H1 (cell line): ENCODE data around the gene RPTOR. TPM values are rescaled to one million over a fixed set of nuclear protein-coding genes. Genes with fewer than 3 reads are reported as not detected.

Experiments used
- ATF2 ChIP-seq: IDR thresholded peaks from 2 replicates; pipeline ENCODE4 v1.6.1; 2012; ENCODE audit warnings: low read length, inconsistent platforms
- CHD7 ChIP-seq: fragments of 300-600 bp; sonication (generic); IDR thresholded peaks from 2 replicates; pipeline ENCODE4 v1.7.1; 2012; ENCODE audit warnings: low read length, moderate library complexity, mild to moderate bottlenecking, inconsistent platforms; ENCODE audit not compliant: insufficient replicate concordance
- CTBP2 ChIP-seq: IDR thresholded peaks from 2 replicates; pipeline ENCODE4 v1.7.0; 2011; ENCODE audit warnings: borderline replicate concordance, mild to moderate bottlenecking, moderate library complexity, mixed read lengths, low read length; ENCODE audit not compliant: insufficient read depth, insufficient read length
- EZH2 ChIP-seq: fragments of 200-600 bp; sonication (generic); IDR thresholded peaks from 2 replicates; pipeline ENCODE4 v1.7.1; 2012; ENCODE audit warnings: low read depth, mild to moderate bottlenecking, moderate library complexity, low read length, inconsistent platforms; ENCODE audit not compliant: severe bottlenecking
- GTF2F1 ChIP-seq: IDR thresholded peaks from 2 replicates; pipeline ENCODE4 v1.6.1; 2012; ENCODE audit warnings: low read depth, low read length, improper control_type of control experiment, borderline replicate concordance
- MAFK ChIP-seq: IDR thresholded peaks from 2 replicates; pipeline ENCODE4 v1.6.1; 2012; ENCODE audit warnings: low read depth, mild to moderate bottlenecking, improper control_type of control experiment, low read length
- POU5F1 ChIP-seq: IDR thresholded peaks from 2 replicates; pipeline ENCODE4 v1.6.1; 2011; ENCODE audit warnings: low read depth, mild to moderate bottlenecking, low read length, moderate library complexity
- SP1 ChIP-seq: IDR thresholded peaks from 2 replicates; pipeline ENCODE4 v1.6.1; 2011; ENCODE audit warnings: low read depth, low read length
- SP4 ChIP-seq: IDR thresholded peaks from 2 replicates; pipeline ENCODE4 v1.6.1; 2012; ENCODE audit warnings: low read length, inconsistent platforms
- ZNF274 ChIP-seq: IDR thresholded peaks from 2 replicates; pipeline ENCODE4 v1.7.0; 2012; ENCODE audit warnings: low read length, borderline replicate concordance; ENCODE audit errors: extremely low read depth
- polyA plus RNA-seq, 7 experiments: library from polyadenylated mRNA; depleted of rRNA in 3 of 7; stranded (reverse) in 5 of 7; unstranded in 2 of 7; fragments of >200 nt in 5 of 7; fragments of 200-250 nt in 2 of 7; gene quantifications; 1 replicate in 5 of 7; 2 replicates in 1 of 7; 4 replicates in 1 of 7; pipeline versions ENCODE4 v1.2.1 to v1.2.3, GENCODE V29; 2011 to 2013; ENCODE audit warnings: missing spikeins in 2 of 7, mixed read lengths in 2 of 7
- total RNA-seq: library from RNA; stranded (reverse); fragmentation: NEBNext Ultra II Directional; extraction: Animal tissue kit (Norgen Biotek cat#: 25700); gene quantifications from 2 replicates; pipeline ENCODE4 v1.2.1, GENCODE V29; 2021

RPTOR gene
- total and polyA plus RNA-seq, 2 of the 8 experiments (the other 6 are each of a cell fraction or from before 2014, with no cell fraction given), result 6.9 to 28.7 TPM

- TF ChIP-seq CHD7, result no peak
- no peak for TF ChIP-seq MAFK
- no peak for TF ChIP-seq ATF2
- TF ChIP-seq CTBP2, result no peak
- TF ChIP-seq EZH2, result no peak
- TF ChIP-seq GTF2F1, result no peak
- no peak for TF ChIP-seq ZNF274
- TF ChIP-seq POU5F1, result no peak
- TF ChIP-seq SP1, result no peak
- TF ChIP-seq SP4, result no peak
These were observed 350.7 kb downstream of the RPTOR start (continued) for GRCh38 chr17:80895366-80895765.
